Measurements from ENCODE around the gene CALHM5.
"Not testable (repeated sequence)": the region's sequence is repeated elsewhere in the genome, so short reads cannot be mapped to it uniquely, and the experiment has no call there.

CALHM5 gene

GRCh38 chr6:116511424-116512110, at the start of gene CALHM5:
Gene CALHM5, plus strand, starts transcription at chr6:116511639. Its CDS starts 58 bp downstream, at chr6:116511697.
- DNase-seq (ENCODE audit: low spot score) = no peak

GRCh38 chr6:116461932-116462885, 49.2 kb upstream of the CALHM5 start:
- no peak for DNase-seq (ENCODE audit: low spot score)

- no peak for DNase-seq (ENCODE audit: low spot score)
Measured at GRCh38 chr6:116463301-116463700, 48.1 kb upstream of the CALHM5 start.

- DNase-seq (ENCODE audit: low spot score) = no peak
Measured at GRCh38 chr6:116465246-116465645, 46.2 kb upstream of the CALHM5 start.

GRCh38 chr6:116467096-116467495, 44.3 kb upstream of the CALHM5 start:
- no peak for DNase-seq (ENCODE audit: low spot score)

- DNase-seq (ENCODE audit: low spot score) = no peak
Measured at GRCh38 chr6:116467514-116467913, 43.9 kb upstream of the CALHM5 start.

GRCh38 chr6:116468293-116468692, 43.1 kb upstream of the CALHM5 start:
- no peak for DNase-seq (ENCODE audit: low spot score)

GRCh38 chr6:116471531-116471930, 39.9 kb upstream of the CALHM5 start:
- DNase-seq (ENCODE audit: low spot score) = no peak

GRCh38 chr6:116472706-116473105, 38.7 kb upstream of the CALHM5 start:
- no peak for DNase-seq (ENCODE audit: low spot score)

- DNase-seq (ENCODE audit: low spot score) = no peak
Measured at GRCh38 chr6:116475141-116475540, 36.3 kb upstream of the CALHM5 start.

GRCh38 chr6:116476002-116476678, 35.3 kb upstream of the CALHM5 start:
- no peak for DNase-seq (ENCODE audit: low spot score)

GRCh38 chr6:116482780-116483179, 28.7 kb upstream of the CALHM5 start:
- DNase-seq (ENCODE audit: low spot score) = no peak

GRCh38 chr6:116483616-116484015, 27.8 kb upstream of the CALHM5 start:
- no peak for DNase-seq (ENCODE audit: low spot score)

GRCh38 chr6:116485559-116486184, 25.8 kb upstream of the CALHM5 start:
- no peak for DNase-seq (ENCODE audit: low spot score)

- no peak for DNase-seq (ENCODE audit: low spot score)
Measured at GRCh38 chr6:116491610-116492330, 19.7 kb upstream of the CALHM5 start.

GRCh38 chr6:116492331-116493067, 18.9 kb upstream of the CALHM5 start:
- no peak for DNase-seq (ENCODE audit: low spot score)

- DNase-seq (ENCODE audit: low spot score) = not testable (repeated sequence)
Measured at GRCh38 chr6:116495161-116495560, 16.3 kb upstream of the CALHM5 start.

- no peak for DNase-seq (ENCODE audit: low spot score)
Measured at GRCh38 chr6:116497113-116497676, 14.2 kb upstream of the CALHM5 start.

GRCh38 chr6:116500969-116501433, 10.4 kb upstream of the CALHM5 start:
- no peak for DNase-seq (ENCODE audit: low spot score)

- no peak for DNase-seq (ENCODE audit: low spot score)
Measured at GRCh38 chr6:116507324-116507723, 4.1 kb upstream of the CALHM5 start.

Data from cerebellar cortex (tissue), 1 donor.